Measurements from ENCODE around the gene LCTL.

DNA sequence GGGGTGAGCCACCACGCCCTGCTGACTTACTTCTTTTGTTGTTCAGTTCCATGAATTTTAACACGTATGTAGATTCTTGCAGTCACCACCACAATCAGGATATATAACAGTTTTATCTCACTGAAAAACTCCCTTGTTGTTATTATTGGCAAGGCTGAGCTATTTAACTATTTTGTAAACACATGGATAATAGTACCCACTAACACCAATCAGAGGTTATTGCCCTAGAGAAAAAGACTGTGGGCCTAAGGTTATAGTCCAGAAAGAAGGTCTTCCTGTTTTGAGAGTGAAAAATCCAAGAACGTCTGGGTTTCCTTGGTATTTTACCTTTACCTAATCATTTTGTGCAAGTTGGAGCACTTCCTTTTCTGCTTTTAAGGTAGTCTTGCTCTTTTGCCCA is 51.2 kb downstream of the LCTL start:
- TF ChIP-seq, protein P1, sequence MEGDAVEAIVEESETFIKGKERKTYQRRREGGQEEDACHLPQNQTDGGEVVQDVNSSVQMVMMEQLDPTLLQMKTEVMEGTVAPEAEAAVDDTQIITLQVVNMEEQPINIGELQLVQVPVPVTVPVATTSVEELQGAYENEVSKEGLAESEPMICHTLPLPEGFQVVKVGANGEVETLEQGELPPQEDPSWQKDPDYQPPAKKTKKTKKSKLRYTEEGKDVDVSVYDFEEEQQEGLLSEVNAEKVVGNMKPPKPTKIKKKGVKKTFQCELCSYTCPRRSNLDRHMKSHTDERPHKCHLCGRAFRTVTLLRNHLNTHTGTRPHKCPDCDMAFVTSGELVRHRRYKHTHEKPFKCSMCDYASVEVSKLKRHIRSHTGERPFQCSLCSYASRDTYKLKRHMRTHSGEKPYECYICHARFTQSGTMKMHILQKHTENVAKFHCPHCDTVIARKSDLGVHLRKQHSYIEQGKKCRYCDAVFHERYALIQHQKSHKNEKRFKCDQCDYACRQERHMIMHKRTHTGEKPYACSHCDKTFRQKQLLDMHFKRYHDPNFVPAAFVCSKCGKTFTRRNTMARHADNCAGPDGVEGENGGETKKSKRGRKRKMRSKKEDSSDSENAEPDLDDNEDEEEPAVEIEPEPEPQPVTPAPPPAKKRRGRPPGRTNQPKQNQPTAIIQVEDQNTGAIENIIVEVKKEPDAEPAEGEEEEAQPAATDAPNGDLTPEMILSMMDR (IDR thresholded peaks at IDR 0.05; ENCODE audit: poor library complexity): no peak
- TF ChIP-seq EZH2phosphoT487 (IDR thresholded peaks at IDR 0.05; ENCODE audit: low read depth, severe bottlenecking, unreplicated experiment) (no peak), EZH2 (IDR thresholded peaks at IDR 0.05; ENCODE audit: borderline replicate concordance) (no peak)

Data from hepatocyte (in vitro differentiated cells).